HepG2 (cell line): ENCODE measurements around the gene ATP6V0A1. TPM values are rescaled to one million over a fixed set of nuclear protein-coding genes. Genes with fewer than 3 reads are reported as not detected.

Experiments
- ATF2 ChIP-seq: sonication (generic); formaldehyde crosslinking; IDR thresholded peaks from 2 replicates; pipeline ENCODE4 v1.4.0; 2020; ENCODE audit warnings: missing genetic modification reagents
- ATM ChIP-seq: fragments of 450-650 bp; IDR thresholded peaks from 2 replicates; pipeline ENCODE4 v1.7.1; 2017; ENCODE audit warnings: mild to moderate bottlenecking, borderline replicate concordance
- BCL6 ChIP-seq: IDR thresholded peaks from 2 replicates; pipeline ENCODE4 v1.6.1; 2016; ENCODE audit warnings: missing genetic modification reagents, missing compliant biosample characterization
- CEBPB ChIP-seq: IDR thresholded peaks from 2 replicates; pipeline ENCODE4 v1.6.1; 2011; ENCODE audit warnings: low read depth, low read length, improper control_type of control experiment, borderline replicate concordance
- DMAP1 ChIP-seq: IDR thresholded peaks from 2 replicates; pipeline ENCODE4 v1.6.1; 2016
- FLYWCH1 ChIP-seq: sonication (generic); formaldehyde crosslinking; IDR thresholded peaks from 2 replicates; pipeline ENCODE4 v1.8.1; 2023; ENCODE audit warnings: mild to moderate bottlenecking, missing genetic modification reagents
- FOXP1 ChIP-seq, 2 experiments: fragments of 450-650 bp in 1 of 2; IDR thresholded peaks; 2 replicates each; pipeline ENCODE4 v1.6.1; 2017 to 2018; ENCODE audit warnings: antibody characterized with exemption in 1 of 2
- GABPB1 ChIP-seq: IDR thresholded peaks from 2 replicates; pipeline ENCODE4 v1.6.1; 2016; ENCODE audit warnings: mild to moderate bottlenecking, missing genetic modification reagents, moderate library complexity, missing compliant biosample characterization
- KLF13 ChIP-seq: sonication (generic); formaldehyde crosslinking; IDR thresholded peaks from 2 replicates; pipeline ENCODE4 v1.4.0; 2020; ENCODE audit warnings: mild to moderate bottlenecking, missing genetic modification reagents
- NFRKB ChIP-seq: fragments of 450-650 bp; IDR thresholded peaks from 2 replicates; pipeline ENCODE4 v1.6.1; 2017
- NFYB ChIP-seq: sonication (generic); formaldehyde crosslinking; IDR thresholded peaks from 2 replicates; pipeline ENCODE4 v1.4.0; 2020; ENCODE audit warnings: missing genetic modification reagents
- SIN3A ChIP-seq: IDR thresholded peaks from 2 replicates; pipeline ENCODE4 v1.6.1; 2011; ENCODE audit warnings: low read depth, mild to moderate bottlenecking, control low read depth, low read length, borderline replicate concordance
- SP4 ChIP-seq: sonication (generic); formaldehyde crosslinking; IDR thresholded peaks from 2 replicates; pipeline ENCODE4 v1.8.1; 2023; ENCODE audit warnings: mild to moderate bottlenecking, missing genetic modification reagents
- SRSF9 ChIP-seq: fragments of 200-400 bp; formaldehyde crosslinking; IDR thresholded peaks from 2 replicates; pipeline ENCODE4 v1.6.1; 2018; ENCODE audit warnings: borderline replicate concordance, mild to moderate bottlenecking, low read depth, low read length; ENCODE audit not compliant: insufficient read depth, poor library complexity, severe bottlenecking
- SUZ12 ChIP-seq: fragments of 150-350 bp; IDR thresholded peaks from 2 replicates; pipeline ENCODE4 v1.6.1; 2014; ENCODE audit warnings: low read depth, low read length
- TARDBP ChIP-seq: sonication (generic); formaldehyde crosslinking; IDR thresholded peaks from 2 replicates; pipeline ENCODE4 v1.8.0; 2022; ENCODE audit warnings: mild to moderate bottlenecking, missing genetic modification reagents
- TEAD3 ChIP-seq: optimal IDR thresholded peaks from 2 replicates; pipeline ENCODE3; 2016; ENCODE audit warnings: borderline replicate concordance
- TERF1 ChIP-seq: sonication (generic); formaldehyde crosslinking; IDR thresholded peaks from 2 replicates; pipeline ENCODE4 v1.8.0; 2022; ENCODE audit warnings: mild to moderate bottlenecking, missing genetic modification reagents, moderate library complexity
- ZBTB7A ChIP-seq: sonication (generic); formaldehyde crosslinking; IDR thresholded peaks from 2 replicates; pipeline ENCODE4 v1.8.0; 2022; ENCODE audit warnings: mild to moderate bottlenecking, missing genetic modification reagents
- ZFP37 ChIP-seq: sonication (generic); formaldehyde crosslinking; IDR thresholded peaks from 2 replicates; pipeline ENCODE4 v1.4.0; 2020; ENCODE audit warnings: missing genetic modification reagents, borderline replicate concordance
- ZNF282 ChIP-seq: fragments of 450-650 bp; IDR thresholded peaks from 2 replicates; pipeline ENCODE4 v1.6.1; 2018; ENCODE audit not compliant: partially characterized antibody
- ZNF597 ChIP-seq: sonication (generic); formaldehyde crosslinking; IDR thresholded peaks from 2 replicates; pipeline ENCODE4 v1.5.0; 2020; ENCODE audit warnings: missing genetic modification reagents
- ZNF704 ChIP-seq: sonication (generic); formaldehyde crosslinking; IDR thresholded peaks from 2 replicates; pipeline ENCODE4 v1.8.1; 2023; ENCODE audit warnings: mild to moderate bottlenecking, inconsistent platforms, moderate library complexity, missing genetic modification reagents, borderline replicate concordance
- polyA plus RNA-seq, 8 experiments: library from polyadenylated mRNA; depleted of rRNA in 3 of 8; stranded (reverse) in 7 of 8; unstranded in 1 of 8; fragments of >200 nt; fragmentation: Illumina TruSeq in 4 of 8; extraction: Trizol in 4 of 8; gene quantifications; 2 replicates each; pipeline versions ENCODE4 v1.2.1 to v1.2.3, GENCODE V29; 2011 to 2016; ENCODE audit warnings: low read depth in 4 of 8, missing spikeins in 1 of 8, mixed read lengths in 1 of 8; ENCODE audit not compliant: insufficient read depth in 1 of 8
- total RNA-seq, 5 experiments: library from RNA; depleted of rRNA; stranded (reverse); fragments of >200 nt; fragmentation: Illumina TruSeq; extraction: Trizol; gene quantifications; 2 replicates each; pipeline ENCODE4 v1.2.3, GENCODE V29; 2016; ENCODE audit warnings: low read depth in 1 of 5
- TF ChIP-seq, protein P1 (sequence below): sonication (generic); formaldehyde crosslinking; IDR thresholded peaks from 2 replicates; pipeline ENCODE4 v1.8.0; 2022; ENCODE audit warnings: missing genetic modification reagents, mild to moderate bottlenecking, moderate library complexity, borderline replicate concordance

The ATP6V0A1 gene
- total and polyA plus RNA-seq, 2 of the 13 experiments (the other 11 are each of a cell fraction or from before 2014, with no cell fraction given) = 27.9 to 54.1 TPM

DNA sequence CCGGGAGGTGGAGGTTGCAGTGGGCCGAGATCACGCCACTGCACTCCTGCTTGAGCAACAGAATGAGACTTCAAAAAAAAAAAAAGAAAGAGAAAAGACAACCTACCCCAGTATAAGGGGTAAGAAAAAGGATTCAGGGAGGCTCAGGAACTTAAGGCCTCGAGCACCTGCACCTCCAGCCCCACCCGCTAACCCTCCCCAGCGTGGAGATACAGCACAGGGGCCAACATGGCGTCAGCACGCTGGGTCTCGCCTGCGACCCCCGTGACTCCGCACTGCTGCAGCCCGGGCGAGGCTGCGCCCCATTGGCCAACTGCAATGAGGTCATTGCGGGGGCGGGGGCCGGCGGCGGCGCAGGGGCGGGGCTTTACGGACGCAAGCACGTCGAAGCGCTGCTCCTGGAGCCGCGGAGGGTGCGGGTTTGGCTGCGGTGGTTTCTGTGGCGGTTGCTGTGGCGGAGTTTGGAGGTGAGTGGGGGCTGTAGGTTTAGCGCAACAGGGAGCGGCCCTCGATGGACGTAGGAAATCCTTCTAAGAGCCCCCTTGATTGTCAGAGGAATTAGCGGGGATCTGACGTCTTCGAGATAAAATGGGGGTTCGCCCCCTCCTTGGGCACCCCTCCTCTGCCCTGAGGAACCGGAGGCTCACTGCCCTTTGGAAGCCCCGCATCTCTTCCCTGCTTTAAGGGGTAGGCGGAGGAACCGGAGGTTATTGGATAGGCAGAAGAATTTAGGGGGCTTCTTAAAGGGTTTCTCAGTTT lies at the start of gene ATP6V0A1 (continued):
- TF ChIP-seq SUZ12 (no peak), ZFP37 (CRISPR knock-in tag) (no peak; the same call in 1 of the 2 replicates), GABPB1 (CRISPR knock-in tag) (peak; percentile 72), CEBPB (peak; percentile 55; the same call in 1 of the 2 replicates), FOXP1 (IDR thresholded peaks at IDR 0.05) (no peak; the same call in 1 of the 2 replicates), FOXP1 (CRISPR knock-in tag; IDR thresholded peaks at IDR 0.05) (no peak), ATM (no peak), TERF1 (CRISPR knock-in tag) (no peak), FLYWCH1 (CRISPR knock-in tag) (no peak), NFRKB (peak; percentile 55; the same call in 1 of the 2 replicates), BCL6 (no peak), TARDBP (CRISPR knock-in tag) (peak; percentile 45), ZBTB7A (CRISPR knock-in tag) (peak; percentile 95; the same call in 1 of the 2 replicates), ATF2 (peak; percentile 98), SRSF9 (no peak), SP4 (CRISPR knock-in tag) (peak; percentile 85), TEAD3 (peak; percentile 14), KLF13 (CRISPR knock-in tag) (no peak), ZNF597 (CRISPR knock-in tag) (no peak), SIN3A (peak; percentile 51; the same call in 1 of the 2 replicates), ZNF282 (no peak), ZNF704 (no peak), NFYB (peak; percentile 71), DMAP1 (CRISPR knock-in tag) (peak; percentile 97)
- TF ChIP-seq, protein P1, sequence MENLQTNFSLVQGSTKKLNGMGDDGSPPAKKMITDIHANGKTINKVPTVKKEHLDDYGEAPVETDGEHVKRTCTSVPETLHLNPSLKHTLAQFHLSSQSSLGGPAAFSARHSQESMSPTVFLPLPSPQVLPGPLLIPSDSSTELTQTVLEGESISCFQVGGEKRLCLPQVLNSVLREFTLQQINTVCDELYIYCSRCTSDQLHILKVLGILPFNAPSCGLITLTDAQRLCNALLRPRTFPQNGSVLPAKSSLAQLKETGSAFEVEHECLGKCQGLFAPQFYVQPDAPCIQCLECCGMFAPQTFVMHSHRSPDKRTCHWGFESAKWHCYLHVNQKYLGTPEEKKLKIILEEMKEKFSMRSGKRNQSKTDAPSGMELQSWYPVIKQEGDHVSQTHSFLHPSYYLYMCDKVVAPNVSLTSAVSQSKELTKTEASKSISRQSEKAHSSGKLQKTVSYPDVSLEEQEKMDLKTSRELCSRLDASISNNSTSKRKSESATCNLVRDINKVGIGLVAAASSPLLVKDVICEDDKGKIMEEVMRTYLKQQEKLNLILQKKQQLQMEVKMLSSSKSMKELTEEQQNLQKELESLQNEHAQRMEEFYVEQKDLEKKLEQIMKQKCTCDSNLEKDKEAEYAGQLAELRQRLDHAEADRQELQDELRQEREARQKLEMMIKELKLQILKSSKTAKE = no peak
